AG10803 (cell line): ENCODE results near the gene DKKL1.
"Not testable (repeated sequence)": the region's sequence is repeated elsewhere in the genome, so short reads cannot be mapped to it uniquely, and the experiment has no call there.

ENCODE experiments used
- DNase-seq: peaks from one replicate; pipeline ENCODE4 v3.0.0; 2010; ENCODE audit warnings: low read depth
- H3K4me3 ChIP-seq: 2 replicates; pipeline ENCODE4 v1.5.1; 2011; ENCODE audit warnings: mild to moderate bottlenecking, low read length, control low read depth
- CTCF ChIP-seq: conservative IDR thresholded peaks from 2 replicates; pipeline ENCODE4 v1.5.1; 2011; ENCODE audit warnings: mild to moderate bottlenecking, low read length, control low read depth, inconsistent platforms

Gene DKKL1

GRCh38 chr19:49327878-49328544, 35.7 kb upstream of the DKKL1 start:
- no peak overlapping the region for H3K4me3 ChIP-seq
- peak; percentile 21 for DNase-seq
- peak; percentile 64 for TF ChIP-seq CTCF

- H3K4me3 ChIP-seq = no peak overlapping the region
- no peak for TF ChIP-seq CTCF
- no peak for DNase-seq
Measured at GRCh38 chr19:49328741-49329140, 34.9 kb upstream of the DKKL1 start.

GRCh38 chr19:49331187-49331586, 32.5 kb upstream of the DKKL1 start:
- DNase-seq, H3K4me3 ChIP-seq: not testable (repeated sequence)

GRCh38 chr19:49331616-49332055, 32.0 kb upstream of the DKKL1 start:
- peak; percentile 37 for DNase-seq
- H3K4me3 ChIP-seq = no peak overlapping the region
- no peak for TF ChIP-seq CTCF

GRCh38 chr19:49332691-49333417, 30.8 kb upstream of the DKKL1 start:
- DNase-seq, H3K4me3 ChIP-seq: not testable (repeated sequence)

- DNase-seq = no peak
- H3K4me3 ChIP-seq = no peak overlapping the region
- no peak for TF ChIP-seq CTCF
Measured at GRCh38 chr19:49333418-49333805, 30.3 kb upstream of the DKKL1 start.

GRCh38 chr19:49333811-49334288, 29.8 kb upstream of the DKKL1 start:
- H3K4me3 ChIP-seq = no peak overlapping the region
- TF ChIP-seq CTCF = no peak

GRCh38 chr19:49335071-49335783, 28.4 kb upstream of the DKKL1 start, which contains the start of gene CD37:
TSS of gene CD37 (plus strand) at chr19:49335406. CDS start at chr19:49335541, 135 bp downstream.
- no peak for DNase-seq
- TF ChIP-seq CTCF = no peak
- H3K4me3 ChIP-seq = no peak within 1 kb of the TSS

More at GRCh38 chr19:49333811-49334288, 29.8 kb upstream of the DKKL1 start:
- no peak for DNase-seq
